ENCODE data around the gene CELSR1.

The CELSR1 gene

DNA sequence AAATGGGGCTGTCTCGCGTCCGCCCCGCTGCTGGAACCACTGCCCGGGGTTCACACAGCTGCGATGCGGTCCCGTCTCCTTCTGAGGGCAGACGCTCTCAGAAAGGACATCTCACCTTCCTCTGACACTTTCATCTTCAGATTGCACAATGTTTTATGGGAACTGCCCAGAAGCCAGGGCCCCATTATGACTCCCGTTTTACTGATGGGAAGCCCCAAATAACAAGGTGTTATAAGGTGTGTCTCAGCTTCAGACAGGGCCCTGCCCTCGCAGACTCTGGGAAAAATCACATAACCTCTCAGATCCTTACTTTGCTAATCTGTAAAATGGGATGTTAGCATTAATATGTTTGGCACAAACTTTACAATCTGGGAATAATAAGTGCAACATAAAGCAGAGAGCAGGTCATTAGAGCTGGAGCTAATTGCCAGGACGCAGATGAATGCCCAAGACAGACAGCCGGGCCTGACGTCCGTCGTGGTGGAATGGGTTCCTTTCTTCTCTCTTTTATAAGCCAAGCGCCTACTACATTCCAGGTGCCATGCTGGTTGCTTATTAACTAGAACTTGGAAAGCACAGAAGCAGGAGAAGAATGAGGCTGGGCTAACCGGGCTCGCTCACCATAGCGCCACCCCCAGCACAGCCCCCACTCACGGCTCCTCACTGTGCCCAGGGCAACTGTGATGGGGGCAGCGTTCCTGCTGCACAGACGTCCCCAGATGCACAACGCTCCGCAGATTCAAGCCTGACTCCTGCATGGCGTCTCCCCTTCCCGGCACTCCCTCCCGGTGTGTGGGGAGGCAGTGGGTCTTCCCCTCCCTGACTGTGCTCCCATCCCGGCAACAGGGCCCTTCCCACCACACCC, 158.1 kb downstream of the CELSR1 start:
- no peak for DNase-seq (ENCODE audit: insufficient read length)
- no peak for TF ChIP-seq POLR2AphosphoS5 (IDR thresholded peaks at IDR 0.05; ENCODE audit: low read depth, low read length)
- TF ChIP-seq TAF1 (IDR thresholded peaks at IDR 0.05; ENCODE audit: borderline replicate concordance, low read depth, low read length) = no peak
- no peak for FAIRE-seq

DNA sequence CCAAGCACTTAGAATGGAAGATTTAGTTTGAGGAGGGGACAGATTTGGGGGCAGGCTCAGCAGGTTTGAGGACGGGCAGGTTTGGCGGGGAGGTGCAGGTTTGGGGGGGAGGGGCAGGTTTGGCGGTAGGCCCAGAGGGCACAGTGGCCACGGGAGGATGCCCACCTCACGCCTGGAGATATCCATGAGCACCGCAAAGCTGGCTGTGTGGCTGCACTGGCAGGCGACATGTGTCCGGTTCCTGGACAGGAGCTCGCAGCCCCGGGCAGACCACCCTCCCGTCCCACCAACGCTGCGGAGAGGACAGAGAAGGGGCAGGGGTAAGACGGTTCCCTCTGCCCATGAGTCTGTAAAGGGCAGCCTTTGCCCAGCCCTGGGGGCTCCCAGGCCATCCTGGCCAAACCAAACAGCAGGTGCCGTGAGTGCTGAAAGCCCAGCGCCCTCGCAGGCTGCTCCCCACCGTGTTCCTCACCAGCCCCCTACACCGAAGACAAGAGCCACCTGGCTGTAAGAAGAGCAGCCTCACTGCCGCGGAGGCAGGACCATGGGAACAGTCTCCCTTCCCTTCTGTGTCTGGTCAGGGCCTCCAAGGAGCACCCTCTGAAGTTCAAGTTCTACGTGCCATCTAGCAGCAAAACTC, 158.9 kb downstream of the CELSR1 start:
- no peak for TF ChIP-seq POLR2AphosphoS5 (IDR thresholded peaks at IDR 0.05; ENCODE audit: low read depth, low read length)
- TF ChIP-seq POLR2A (IDR thresholded peaks at IDR 0.05; ENCODE audit: low read depth, low read length) = no peak
- TF ChIP-seq TAF1 (IDR thresholded peaks at IDR 0.05; ENCODE audit: borderline replicate concordance, low read depth, low read length) = no peak
- FAIRE-seq (no peak), DNase-seq (ENCODE audit: insufficient read length) (no peak)

GRCh38 chr22:46377525-46378425, 159.6 kb downstream of the CELSR1 start:
- DNase-seq (ENCODE audit: insufficient read length) (no peak), FAIRE-seq (no peak)
- TF ChIP-seq POLR2AphosphoS5 (IDR thresholded peaks at IDR 0.05; ENCODE audit: low read depth, low read length) = no peak
- TF ChIP-seq POLR2A (IDR thresholded peaks at IDR 0.05; ENCODE audit: low read depth, low read length) = no peak
- TF ChIP-seq TAF1 (IDR thresholded peaks at IDR 0.05; ENCODE audit: borderline replicate concordance, low read depth, low read length) = no peak

DNA sequence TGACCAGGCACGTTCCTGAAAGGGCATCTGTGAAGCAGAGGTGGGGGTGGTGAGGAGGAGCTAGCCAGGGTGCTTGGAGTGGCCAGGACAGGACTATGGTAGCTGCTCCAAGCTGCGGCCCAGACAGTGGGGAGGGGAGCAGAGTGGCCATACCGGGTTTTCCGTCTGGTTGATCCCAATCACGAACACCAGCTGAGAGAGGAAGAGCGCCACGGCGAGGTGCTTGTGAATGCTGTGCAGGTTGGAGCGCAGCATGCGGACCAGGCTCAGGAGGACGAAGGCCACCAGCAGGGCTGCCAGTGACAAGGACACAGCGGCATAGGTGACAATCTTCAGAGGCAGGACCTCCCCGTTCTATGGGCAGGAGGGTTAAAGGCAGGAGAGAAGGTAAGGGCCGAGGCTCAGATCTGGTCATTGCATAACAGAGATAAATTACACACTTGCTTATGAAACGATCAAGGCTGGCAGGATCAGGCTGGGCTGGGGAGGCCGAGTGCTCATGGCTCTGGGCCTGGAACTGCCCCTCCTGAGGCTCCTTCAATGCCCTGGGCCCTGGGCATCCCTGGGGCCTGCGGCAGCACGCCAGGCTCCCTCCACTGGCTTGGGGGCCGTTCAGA, 160.4 kb downstream of the CELSR1 start:
- FAIRE-seq (no peak), DNase-seq (ENCODE audit: insufficient read length) (no peak)
- no peak for TF ChIP-seq TAF1 (IDR thresholded peaks at IDR 0.05; ENCODE audit: borderline replicate concordance, low read depth, low read length)
- TF ChIP-seq POLR2A (IDR thresholded peaks at IDR 0.05; ENCODE audit: low read depth, low read length) = no peak
- no peak for TF ChIP-seq POLR2AphosphoS5 (IDR thresholded peaks at IDR 0.05; ENCODE audit: low read depth, low read length)

GRCh38 chr22:46376111-46376510, 161.3 kb downstream of the CELSR1 start:
- TF ChIP-seq TAF1 (IDR thresholded peaks at IDR 0.05; ENCODE audit: borderline replicate concordance, low read depth, low read length) (no peak), POLR2A (IDR thresholded peaks at IDR 0.05; ENCODE audit: low read depth, low read length) (no peak), POLR2AphosphoS5 (IDR thresholded peaks at IDR 0.05; ENCODE audit: low read depth, low read length) (no peak)
- FAIRE-seq (no peak), DNase-seq (ENCODE audit: insufficient read length) (no peak)

DNA sequence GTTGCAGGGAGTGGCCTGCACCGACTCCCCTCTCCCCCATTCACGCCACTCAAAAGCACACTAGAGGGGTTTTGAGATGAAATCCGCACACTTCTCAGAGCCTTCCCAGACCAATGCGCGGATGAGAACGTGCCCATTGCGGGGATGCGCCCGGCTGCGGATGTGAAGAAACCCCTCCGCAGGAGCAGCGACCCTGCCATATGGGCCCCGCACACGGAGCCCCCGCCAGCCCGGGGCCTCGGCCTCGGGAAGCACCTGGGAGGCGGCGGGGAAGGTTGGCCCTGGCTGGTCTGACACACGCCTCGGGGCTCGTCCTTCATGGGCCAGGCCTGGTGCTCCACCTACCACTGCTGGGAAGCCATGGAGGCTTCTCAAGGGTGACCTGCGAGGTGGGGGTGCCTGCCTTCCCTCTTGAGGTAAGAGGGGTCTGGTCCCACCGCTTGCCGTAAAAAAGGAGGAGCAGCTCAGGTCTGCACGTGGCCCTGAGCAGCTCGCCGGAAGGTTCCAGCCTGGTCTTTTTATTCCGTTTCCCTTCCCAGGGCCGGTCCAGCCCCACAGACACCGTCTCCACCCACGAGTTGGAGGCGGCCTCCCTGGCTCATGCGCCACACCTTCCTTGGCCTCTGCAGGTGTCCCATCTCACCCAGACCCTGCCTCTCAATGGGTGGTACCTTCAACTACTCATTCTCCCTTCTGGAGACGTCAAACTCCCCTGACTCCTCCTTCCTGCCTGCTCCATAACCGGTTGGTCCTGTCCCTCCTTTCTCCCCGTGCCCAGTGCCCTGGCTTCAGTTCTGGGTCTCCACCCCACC, 162.6 kb downstream of the CELSR1 start:
- no peak for FAIRE-seq
- no peak for TF ChIP-seq TAF1 (IDR thresholded peaks at IDR 0.05; ENCODE audit: borderline replicate concordance, low read depth, low read length)
- TF ChIP-seq POLR2A (IDR thresholded peaks at IDR 0.05; ENCODE audit: low read depth, low read length) = no peak
- TF ChIP-seq POLR2AphosphoS5 (IDR thresholded peaks at IDR 0.05; ENCODE audit: low read depth, low read length) = no peak
- DNase-seq (ENCODE audit: insufficient read length) = no peak

GRCh38 chr22:46373921-46374662, 163.3 kb downstream of the CELSR1 start:
- TF ChIP-seq POLR2A (IDR thresholded peaks at IDR 0.05; ENCODE audit: low read depth, low read length) (no peak), POLR2AphosphoS5 (IDR thresholded peaks at IDR 0.05; ENCODE audit: low read depth, low read length) (no peak), TAF1 (IDR thresholded peaks at IDR 0.05; ENCODE audit: borderline replicate concordance, low read depth, low read length) (no peak)
- DNase-seq (ENCODE audit: insufficient read length) = no peak
- FAIRE-seq = no peak

GRCh38 chr22:46373159-46373558, 164.3 kb downstream of the CELSR1 start:
- TF ChIP-seq POLR2A (IDR thresholded peaks at IDR 0.05; ENCODE audit: low read depth, low read length) (no peak), POLR2AphosphoS5 (IDR thresholded peaks at IDR 0.05; ENCODE audit: low read depth, low read length) (no peak), TAF1 (IDR thresholded peaks at IDR 0.05; ENCODE audit: borderline replicate concordance, low read depth, low read length) (no peak)
- no peak for FAIRE-seq
- DNase-seq (ENCODE audit: insufficient read length) = no peak

GRCh38 chr22:46372686-46373085, 164.7 kb downstream of the CELSR1 start:
- FAIRE-seq = no peak
- TF ChIP-seq POLR2AphosphoS5 (IDR thresholded peaks at IDR 0.05; ENCODE audit: low read depth, low read length) = no peak
- no peak for TF ChIP-seq TAF1 (IDR thresholded peaks at IDR 0.05; ENCODE audit: borderline replicate concordance, low read depth, low read length)
- TF ChIP-seq POLR2A (IDR thresholded peaks at IDR 0.05; ENCODE audit: low read depth, low read length) = no peak
- no peak for DNase-seq (ENCODE audit: insufficient read length)

All from GM12892 (cell line).